ENCODE measurements around the gene SPPL3.

The SPPL3 gene

DNA sequence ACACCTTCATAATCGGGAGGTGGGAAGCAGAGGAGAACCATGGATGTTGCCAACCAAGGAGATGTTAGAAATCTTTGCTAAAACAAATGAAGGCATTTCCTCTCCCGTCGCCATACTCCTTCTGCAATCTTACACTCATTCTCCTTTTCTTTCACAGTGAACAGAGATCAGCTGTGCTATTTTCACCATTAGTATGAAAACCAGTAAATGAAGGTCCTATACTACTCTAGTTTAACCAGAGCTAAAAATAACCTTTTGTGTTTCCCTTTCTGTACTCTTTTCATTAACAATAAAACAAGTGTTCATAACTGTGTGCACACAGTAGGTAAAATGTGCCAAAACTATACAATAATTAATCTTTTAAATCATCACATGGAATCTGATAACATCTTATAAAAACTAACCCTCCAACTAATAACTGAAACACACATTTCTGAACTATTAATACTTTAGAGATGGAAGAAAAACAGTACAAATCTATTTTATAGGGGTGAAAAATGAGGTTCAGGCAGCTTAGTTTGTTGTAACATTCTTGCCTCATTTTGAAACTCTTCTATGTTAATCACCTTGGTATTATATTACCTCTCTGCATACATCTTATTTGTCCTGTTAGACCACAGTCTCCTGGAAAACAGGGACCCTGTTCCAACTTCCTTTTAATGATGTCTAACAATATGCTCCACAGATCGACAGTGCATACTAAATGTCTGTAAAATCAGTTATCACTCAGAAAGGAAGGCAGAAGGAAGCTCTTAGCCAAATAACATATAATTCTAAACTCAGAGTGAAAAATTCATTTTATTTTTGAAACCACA is 69.5 kb downstream of the SPPL3 start:
- no peaks in the 10 kb centered on the region for H3K27me3 Mint-ChIP-seq

DNA sequence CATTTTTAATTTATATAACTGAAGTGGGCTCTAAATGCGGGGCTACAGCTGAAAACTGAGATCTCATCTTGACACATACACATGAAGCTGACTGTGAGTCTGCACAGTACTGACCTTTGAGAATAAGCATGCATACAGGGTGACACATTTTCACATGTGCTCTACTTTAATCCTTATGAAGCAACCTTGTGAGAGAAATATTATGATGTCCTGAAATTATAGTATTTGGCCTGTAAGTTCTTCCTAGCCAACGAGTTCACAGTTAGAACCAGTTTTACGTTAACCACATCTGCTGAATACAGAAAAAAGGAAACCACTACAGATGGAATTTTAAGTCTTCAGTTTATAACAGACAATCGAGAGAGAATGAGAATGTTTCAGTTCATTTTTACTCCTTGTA is 70.3 kb downstream of the SPPL3 start:
- Mint-ChIP-seq H3K27ac (peak overlapping the region; percentile 52), H3K36me3 (ENCODE audit: low read depth) (peaks cover 2% of the 10 kb centered on the region), H3K4me3 (no peak overlapping the region), H3K4me1 (peaks cover 61% of the 10 kb centered on the region), H3K27me3 (no peaks in the 10 kb centered on the region), H3K9me3 (no peaks in the 10 kb centered on the region)
- no peak for DNase-seq
- peak; percentile 97 for ATAC-seq

More for the DNA sequence above, 69.5 kb downstream of the SPPL3 start:
- DNase-seq (no peak), ATAC-seq (no peak)
- H3K36me3 Mint-ChIP-seq (ENCODE audit: low read depth), result peaks cover 2% of the 10 kb centered on the region
- H3K27ac Mint-ChIP-seq, result peak overlapping the region; percentile 52
- peak overlapping the region; percentile 26 for H3K4me3 Mint-ChIP-seq
- no peaks in the 10 kb centered on the region for H3K9me3 Mint-ChIP-seq
- peaks cover 59% of the 10 kb centered on the region for H3K4me1 Mint-ChIP-seq

DNA sequence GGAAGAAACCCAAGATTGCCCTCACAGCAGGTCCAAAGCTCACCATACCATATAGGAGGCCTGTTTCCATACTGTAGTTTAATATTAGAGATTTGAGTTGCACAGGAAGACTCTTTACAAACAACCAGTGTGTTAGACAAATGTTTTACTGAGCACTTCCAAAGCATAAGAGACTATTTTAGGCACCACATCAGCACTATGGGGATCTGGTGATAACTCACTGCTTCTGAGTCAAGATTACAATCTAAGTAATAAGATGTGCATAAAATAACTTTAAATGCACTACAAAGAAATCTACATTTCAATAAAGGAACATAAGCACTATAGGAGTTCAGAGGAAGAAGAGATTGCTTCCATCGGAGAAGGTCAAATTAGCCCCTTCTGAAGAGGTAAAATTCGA is 71.4 kb downstream of the SPPL3 start:
- ATAC-seq, result no peak
- H3K4me3 Mint-ChIP-seq, result no peak overlapping the region
- DNase-seq, result no peak
- H3K27me3 Mint-ChIP-seq, result no peaks in the 10 kb centered on the region
- no peaks in the 10 kb centered on the region for H3K9me3 Mint-ChIP-seq
- peaks cover 2% of the 10 kb centered on the region for H3K36me3 Mint-ChIP-seq (ENCODE audit: low read depth)
- peaks cover 67% of the 10 kb centered on the region for H3K4me1 Mint-ChIP-seq
- H3K27ac Mint-ChIP-seq, result no peak overlapping the region

DNA sequence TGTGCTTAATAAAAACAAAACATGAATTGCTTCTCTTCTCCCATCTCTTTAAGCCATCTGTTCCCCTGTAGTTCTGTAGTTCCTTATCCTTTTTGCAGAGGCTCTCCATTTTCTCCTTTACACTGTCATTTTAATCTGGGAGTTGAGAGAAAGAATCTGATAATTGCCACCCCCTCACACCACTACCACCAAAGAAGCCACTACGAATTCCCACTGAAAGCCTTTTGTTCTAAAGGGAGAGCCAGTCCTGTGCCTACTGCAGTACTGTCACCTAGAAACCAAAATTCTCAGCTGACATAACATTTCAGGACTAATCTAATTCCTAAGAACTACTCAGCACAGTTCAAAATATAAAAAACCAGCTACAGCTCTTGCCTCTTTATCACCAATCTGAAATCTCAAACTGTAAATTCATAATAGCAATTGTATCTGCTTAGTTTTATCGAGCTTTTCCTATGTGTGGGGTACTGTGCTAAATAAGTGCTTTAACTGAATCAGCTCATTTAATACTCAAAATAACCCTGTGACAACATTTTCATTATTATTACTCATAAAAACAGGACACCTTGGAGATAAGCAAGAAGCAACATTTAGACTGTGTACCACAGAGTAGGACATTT is 72.4 kb downstream of the SPPL3 start:
- Mint-ChIP-seq H3K4me1 (peaks cover 67% of the 10 kb centered on the region), H3K4me3 (no peak overlapping the region), H3K9me3 (no peaks in the 10 kb centered on the region), H3K27me3 (no peaks in the 10 kb centered on the region), H3K27ac (no peak overlapping the region), H3K36me3 (ENCODE audit: low read depth) (peaks cover 2% of the 10 kb centered on the region)
- DNase-seq (no peak), ATAC-seq (no peak)

DNA sequence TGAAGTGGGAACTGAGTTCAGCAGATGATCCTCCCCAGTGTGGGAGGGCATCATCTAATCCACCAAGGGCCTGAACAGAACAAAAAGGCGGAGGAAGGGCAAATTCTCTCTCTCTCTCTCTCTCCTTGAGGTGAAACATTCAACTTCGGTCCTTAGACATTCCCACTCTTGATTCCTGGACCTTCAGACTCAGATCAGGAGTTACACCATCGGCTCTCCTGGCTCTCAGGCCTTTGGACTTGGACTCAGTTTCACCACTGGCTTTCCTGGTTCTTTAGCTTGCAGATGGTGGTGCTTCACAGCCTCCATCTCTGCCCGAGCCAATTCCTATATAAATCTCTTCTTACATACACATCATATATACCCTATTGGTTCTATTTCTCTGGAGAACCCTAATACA is 73.2 kb downstream of the SPPL3 start:
- Mint-ChIP-seq H3K4me1 (peaks cover 67% of the 10 kb centered on the region), H3K27me3 (no peaks in the 10 kb centered on the region), H3K4me3 (no peak overlapping the region), H3K36me3 (ENCODE audit: low read depth) (no peaks in the 10 kb centered on the region), H3K27ac (no peak overlapping the region), H3K9me3 (no peaks in the 10 kb centered on the region)
- DNase-seq, result no peak
- ATAC-seq, result no peak

DNA sequence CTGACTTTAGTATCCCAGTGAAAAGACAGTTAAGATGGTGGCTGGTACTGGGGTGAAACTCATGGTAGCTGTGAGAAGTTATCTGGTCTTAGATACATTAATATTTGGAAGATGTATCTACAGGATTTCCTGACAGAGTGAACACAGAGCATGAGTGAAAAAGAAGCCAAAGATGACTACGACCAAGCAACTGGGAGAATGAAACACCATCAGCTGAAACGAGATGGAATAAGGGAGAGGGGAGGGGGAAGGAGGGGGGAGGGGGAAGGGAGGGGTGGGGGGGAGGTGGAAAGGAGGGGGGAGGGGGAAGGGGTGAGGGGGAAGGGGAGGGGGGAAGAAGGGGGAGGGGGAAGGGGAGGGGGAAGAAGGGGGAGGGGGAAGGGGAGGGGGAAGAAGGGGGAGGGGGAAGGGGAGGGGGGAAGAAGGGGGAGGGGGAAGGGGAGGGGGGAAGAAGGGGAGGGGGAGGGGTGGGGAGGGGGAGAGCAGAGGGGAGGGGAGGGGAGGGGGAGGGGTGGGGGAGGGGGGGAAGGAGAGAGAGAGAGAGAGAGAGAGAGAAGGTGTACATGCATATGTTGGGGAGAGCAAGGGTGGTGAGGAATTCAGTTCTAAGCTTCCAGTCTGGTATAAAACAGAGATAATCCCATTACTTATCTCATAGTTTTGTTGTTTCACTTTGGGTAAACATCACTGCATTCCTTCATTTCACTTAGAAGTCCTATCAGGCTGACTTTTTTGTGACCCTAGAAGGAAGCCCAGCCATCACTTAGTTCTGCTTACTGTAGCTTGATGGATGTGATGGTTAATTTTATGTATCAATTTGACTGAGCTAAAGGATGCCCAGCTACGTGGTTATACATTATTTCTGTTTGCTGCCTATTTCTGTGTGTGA is 73.9 kb downstream of the SPPL3 start:
- Mint-ChIP-seq H3K27ac (no peak overlapping the region), H3K4me3 (no peak overlapping the region), H3K36me3 (ENCODE audit: low read depth) (no peaks in the 10 kb centered on the region), H3K27me3 (no peaks in the 10 kb centered on the region), H3K4me1 (peaks cover 66% of the 10 kb centered on the region), H3K9me3 (no peaks in the 10 kb centered on the region)
- no peak for DNase-seq
- ATAC-seq, result no peak

DNA sequence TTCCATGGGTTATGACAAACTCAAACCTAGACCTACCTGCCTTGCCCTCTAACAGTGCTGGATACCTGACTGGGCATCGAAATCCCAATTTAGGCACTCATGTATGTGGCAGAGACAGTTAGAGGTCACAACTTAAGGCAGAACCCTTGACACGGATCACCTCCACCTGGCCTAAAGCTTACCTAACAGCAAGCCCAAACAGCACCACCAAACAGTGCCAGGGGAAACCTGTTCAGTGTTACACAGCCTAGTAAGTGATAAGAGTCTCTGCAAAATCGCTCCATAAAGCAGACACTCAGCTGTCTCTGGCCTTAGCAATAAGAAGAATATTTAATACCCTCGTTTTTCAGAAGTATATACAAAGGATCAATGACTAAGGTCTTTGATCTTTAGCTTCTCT is 77.8 kb downstream of the SPPL3 start:
- DNase-seq (no peak), ATAC-seq (no peak)
- Mint-ChIP-seq H3K36me3 (ENCODE audit: low read depth) (no peaks in the 10 kb centered on the region), H3K9me3 (no peaks in the 10 kb centered on the region), H3K27me3 (no peaks in the 10 kb centered on the region), H3K27ac (no peak overlapping the region), H3K4me3 (no peak overlapping the region), H3K4me1 (peaks cover 61% of the 10 kb centered on the region)

DNA sequence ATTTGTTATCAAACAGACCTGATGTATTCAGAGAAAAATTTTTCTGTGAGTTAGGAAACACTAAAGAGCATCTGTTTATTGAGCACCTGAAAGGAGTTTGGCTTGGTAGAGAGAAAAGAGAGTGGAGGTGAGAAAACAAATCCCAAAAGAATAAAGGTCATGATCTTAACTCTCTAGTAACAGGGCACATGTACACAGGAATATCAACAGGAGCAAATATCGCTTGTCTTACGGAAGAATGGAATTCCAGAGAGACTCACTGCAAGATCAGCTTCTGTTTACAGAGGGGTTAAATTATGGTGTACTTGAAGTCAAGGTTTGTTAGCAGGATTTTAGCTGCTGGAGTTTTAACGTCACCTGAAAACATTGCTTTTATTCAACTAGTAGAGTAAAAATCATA is 78.8 kb downstream of the SPPL3 start:
- Mint-ChIP-seq H3K4me3 (no peak overlapping the region), H3K27me3 (no peaks in the 10 kb centered on the region), H3K9me3 (no peaks in the 10 kb centered on the region), H3K27ac (no peak overlapping the region), H3K4me1 (peaks cover 58% of the 10 kb centered on the region), H3K36me3 (ENCODE audit: low read depth) (no peaks in the 10 kb centered on the region)
- ATAC-seq (no peak), DNase-seq (no peak)

DNA sequence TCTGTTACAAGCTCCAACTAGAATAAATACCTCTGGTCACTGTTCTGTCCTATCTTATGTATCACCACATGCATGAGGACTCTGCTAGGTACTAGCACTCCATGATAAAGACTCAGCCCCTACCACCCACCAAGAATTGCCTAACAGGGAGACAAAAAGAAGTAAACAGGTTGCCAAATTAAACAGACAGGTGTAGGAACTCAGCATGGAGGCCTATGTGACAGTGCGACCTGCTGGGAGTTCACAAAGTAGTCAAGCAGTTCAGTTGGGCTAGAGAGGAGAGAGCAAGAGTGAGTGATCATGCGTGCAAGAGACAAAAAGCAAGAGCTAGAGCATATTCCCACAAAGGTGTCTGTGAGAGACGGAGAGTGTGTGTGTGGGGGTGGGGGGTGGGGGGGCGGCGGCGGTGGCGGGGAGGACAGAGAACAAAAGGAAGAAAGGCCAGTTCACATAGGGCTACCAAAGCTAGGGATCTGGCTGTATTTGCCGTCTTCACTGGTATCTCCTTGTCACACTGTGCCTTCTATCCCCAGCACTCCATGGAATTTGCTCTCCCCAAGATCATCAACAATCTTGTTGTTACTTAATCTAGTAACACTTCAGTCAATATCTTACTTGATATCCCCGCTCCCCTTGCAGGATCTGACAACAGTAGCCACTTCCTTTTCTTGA is 81.2 kb downstream of the SPPL3 start:
- Mint-ChIP-seq H3K27ac (no peak overlapping the region), H3K4me1 (peaks cover 58% of the 10 kb centered on the region), H3K4me3 (no peak overlapping the region), H3K36me3 (ENCODE audit: low read depth) (no peaks in the 10 kb centered on the region), H3K9me3 (no peaks in the 10 kb centered on the region), H3K27me3 (no peaks in the 10 kb centered on the region)
- no peak for ATAC-seq
- DNase-seq, result no peak

DNA sequence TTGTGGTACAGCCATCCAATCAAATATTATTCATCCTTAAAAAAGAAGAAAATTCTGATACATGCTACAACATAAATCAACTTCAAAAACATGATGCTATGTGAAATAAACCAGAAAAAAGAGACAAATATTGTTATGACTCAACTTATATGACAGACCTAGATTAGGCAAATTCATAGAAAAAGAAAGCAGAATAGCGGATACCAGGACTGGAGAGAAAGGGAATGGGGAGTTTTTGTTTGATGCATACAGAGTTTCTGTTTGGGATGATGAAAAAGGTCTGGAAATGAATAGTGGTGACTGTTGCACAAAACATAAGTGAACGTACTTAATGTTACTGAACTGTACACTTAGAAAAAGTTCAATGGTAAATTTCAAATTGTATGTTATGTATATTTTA is 82.3 kb downstream of the SPPL3 start:
- DNase-seq (no peak), ATAC-seq (peak; percentile 41)
- no peaks in the 10 kb centered on the region for H3K36me3 Mint-ChIP-seq (ENCODE audit: low read depth)
- peaks cover 60% of the 10 kb centered on the region for H3K4me1 Mint-ChIP-seq
- H3K27me3 Mint-ChIP-seq, result no peaks in the 10 kb centered on the region
- H3K27ac Mint-ChIP-seq, result peak overlapping the region; percentile 76
- no peak overlapping the region for H3K4me3 Mint-ChIP-seq
- H3K9me3 Mint-ChIP-seq, result no peaks in the 10 kb centered on the region

DNA sequence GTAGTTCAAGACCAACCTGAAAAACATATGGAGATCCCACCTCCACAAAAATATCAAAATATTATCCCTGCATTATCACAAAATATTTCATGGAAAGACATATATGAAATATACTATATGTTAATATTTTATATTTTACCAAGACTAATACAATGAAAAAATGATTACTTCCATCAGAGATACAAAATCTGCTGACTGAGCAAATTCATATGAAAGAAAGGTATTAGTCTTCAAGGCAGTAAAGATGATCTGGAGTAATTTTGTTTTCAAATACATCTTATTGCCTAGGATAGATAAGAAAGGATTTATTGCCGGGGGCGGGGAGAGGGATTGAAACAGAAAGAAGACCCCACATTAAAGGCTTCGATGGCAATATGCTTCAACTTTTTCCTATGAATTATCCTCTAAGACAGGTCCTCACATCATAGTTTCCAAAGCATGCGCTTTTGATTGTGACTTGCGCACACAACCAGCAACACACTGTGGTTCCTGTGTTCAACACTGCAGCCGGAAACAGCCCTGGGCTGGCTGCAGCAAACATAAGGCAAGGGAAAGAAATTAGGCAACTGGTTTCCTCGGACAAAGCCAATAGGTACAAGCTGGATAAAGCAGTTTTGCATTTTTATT is 83.2 kb downstream of the SPPL3 start:
- Mint-ChIP-seq H3K36me3 (ENCODE audit: low read depth) (no peaks in the 10 kb centered on the region), H3K27ac (peak overlapping the region; percentile 76)

DNA sequence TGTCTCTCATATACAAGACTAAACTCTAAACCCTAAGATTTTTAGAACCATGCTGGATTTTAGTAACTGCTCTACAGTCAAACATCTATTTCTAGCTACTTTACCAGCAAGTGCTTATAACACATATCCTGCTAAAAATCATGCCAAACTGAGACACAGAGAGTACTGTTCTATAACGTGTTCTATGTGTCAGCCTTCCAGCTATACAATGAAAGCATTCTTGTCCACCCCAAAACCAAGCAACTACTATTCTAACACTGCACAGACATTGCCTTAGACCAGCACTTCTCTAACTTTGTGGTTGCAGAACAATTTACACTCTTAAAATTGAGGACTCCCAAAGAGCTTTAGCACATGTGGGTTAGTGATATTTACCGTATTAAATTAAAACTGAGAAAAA is 85.7 kb downstream of the SPPL3 start:
- no peak overlapping the region for H3K4me3 Mint-ChIP-seq
- no peaks in the 10 kb centered on the region for H3K9me3 Mint-ChIP-seq
- peaks cover 52% of the 10 kb centered on the region for H3K4me1 Mint-ChIP-seq
- peaks cover 3% of the 10 kb centered on the region for H3K36me3 Mint-ChIP-seq (ENCODE audit: low read depth)
- H3K27ac Mint-ChIP-seq, result no peak overlapping the region
- ATAC-seq (no peak), DNase-seq (no peak)
- H3K27me3 Mint-ChIP-seq, result no peaks in the 10 kb centered on the region

More for the DNA sequence above, 83.2 kb downstream of the SPPL3 start:
- ATAC-seq, result peak; percentile 98
- Mint-ChIP-seq H3K27me3 (no peaks in the 10 kb centered on the region), H3K4me3 (peak overlapping the region; percentile 24), H3K9me3 (no peaks in the 10 kb centered on the region), H3K4me1 (peaks cover 52% of the 10 kb centered on the region)
- peak; percentile 41 for DNase-seq

DNA sequence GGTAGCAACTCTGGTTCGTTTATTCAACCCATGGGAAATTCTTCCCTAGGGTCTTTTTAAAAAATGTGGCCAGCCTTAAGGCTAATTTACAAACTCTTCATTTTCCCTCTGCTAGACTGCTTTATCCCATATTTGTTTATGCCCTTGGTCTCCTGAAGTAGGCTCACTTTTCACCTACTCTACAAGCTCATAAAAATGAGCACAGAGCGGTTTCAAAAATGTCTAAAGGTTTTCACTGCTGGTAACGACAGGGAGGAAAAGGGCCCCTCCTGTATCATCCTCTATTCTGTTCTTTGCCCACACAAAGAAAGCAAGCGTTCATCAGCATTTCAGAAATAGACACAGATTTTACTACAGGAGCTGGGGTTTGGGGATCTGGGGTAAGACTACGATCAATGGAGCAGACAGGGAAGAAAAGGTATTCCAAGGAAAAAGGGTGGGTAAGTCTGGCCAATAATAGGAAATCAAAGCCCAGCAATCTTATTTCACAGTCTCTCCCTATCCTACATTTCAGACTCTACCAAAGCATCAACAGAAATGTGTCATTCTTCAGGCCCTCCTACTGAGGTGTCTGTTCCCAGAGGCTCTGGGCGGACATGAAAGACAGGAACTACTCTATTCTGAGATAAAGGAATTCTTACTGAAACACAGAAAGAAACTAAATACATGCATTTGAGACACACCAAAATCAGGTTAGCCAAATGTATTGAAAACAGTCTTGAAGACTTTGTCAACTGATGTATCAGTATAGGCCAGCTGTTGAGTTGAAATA is 86.4 kb downstream of the SPPL3 start:
- no peaks in the 10 kb centered on the region for H3K27me3 Mint-ChIP-seq
- H3K4me3 Mint-ChIP-seq, result no peak overlapping the region
- peaks cover 5% of the 10 kb centered on the region for H3K36me3 Mint-ChIP-seq (ENCODE audit: low read depth)
- peaks cover 49% of the 10 kb centered on the region for H3K4me1 Mint-ChIP-seq
- no peak for DNase-seq
- H3K27ac Mint-ChIP-seq, result no peak overlapping the region
- no peaks in the 10 kb centered on the region for H3K9me3 Mint-ChIP-seq
- ATAC-seq, result no peak
